IPS-18c (cell line): ENCODE results near the gene TLDC2.
A peak's percentile ranks its signal among the peaks of the same experiment; 100 is the strongest.
"Not testable (repeated sequence)": the region's sequence is repeated elsewhere in the genome, so short reads cannot be mapped to it uniquely, and the experiment has no call there.

ENCODE experiments used
- H3K4me3 ChIP-seq: 2 replicates; pipeline ENCODE4 v1.7.0; 2013; ENCODE audit warnings: low read depth, mild to moderate bottlenecking, low read length, moderate library complexity; ENCODE audit not compliant: insufficient read depth
- H3K9me3 ChIP-seq: one replicate; pipeline ENCODE4 v1.6.1; 2013; ENCODE audit warnings: mild to moderate bottlenecking, low read length, moderate library complexity; ENCODE audit not compliant: control insufficient read depth, insufficient read depth

Gene TLDC2

GRCh38 chr20:36875702-36876472 lies at the start of gene TLDC2:
TSS of gene TLDC2 (plus strand) at chr20:36876138. CDS start at chr20:36876175, 37 bp downstream.
- no peak within 1 kb of the TSS for H3K4me3 ChIP-seq
- H3K9me3 ChIP-seq, result no peaks in the 10 kb centered on the region

- no peak overlapping the region for H3K4me3 ChIP-seq
- peaks cover 2% of the 10 kb centered on the region for H3K9me3 ChIP-seq
Measured at GRCh38 chr20:36826554-36827244, 49.2 kb upstream of the TLDC2 start.

- H3K4me3 ChIP-seq, result no peak overlapping the region
- H3K9me3 ChIP-seq, result peaks cover 2% of the 10 kb centered on the region
Measured at GRCh38 chr20:36827541-36828279, 48.2 kb upstream of the TLDC2 start.

- Histone ChIP-seq H3K4me3 (no peak overlapping the region), H3K9me3 (peaks cover 2% of the 10 kb centered on the region)
Measured at GRCh38 chr20:36830791-36831691, 44.9 kb upstream of the TLDC2 start.

- Histone ChIP-seq H3K9me3 (peaks cover 2% of the 10 kb centered on the region), H3K4me3 (no peak overlapping the region)
Measured at GRCh38 chr20:36832791-36833190, 43.1 kb upstream of the TLDC2 start.

- Histone ChIP-seq H3K9me3 (peaks cover 2% of the 10 kb centered on the region), H3K4me3 (no peak overlapping the region)
Measured at GRCh38 chr20:36833275-36834020, 42.5 kb upstream of the TLDC2 start.

GRCh38 chr20:36835025-36835424 lies 40.9 kb upstream of the TLDC2 start:
- Histone ChIP-seq H3K4me3 (no peak overlapping the region), H3K9me3 (no peaks in the 10 kb centered on the region)

- no peaks in the 10 kb centered on the region for H3K9me3 ChIP-seq
- H3K4me3 ChIP-seq, result peak overlapping the region; percentile 28; the same call in 1 of the 2 replicates
Measured at GRCh38 chr20:36835453-36836198, 40.3 kb upstream of the TLDC2 start.

GRCh38 chr20:36836591-36837269 lies 39.2 kb upstream of the TLDC2 start:
- Histone ChIP-seq H3K9me3 (no peaks in the 10 kb centered on the region), H3K4me3 (no peak overlapping the region)

GRCh38 chr20:36838376-36838775 lies 37.6 kb upstream of the TLDC2 start:
- H3K4me3 ChIP-seq, result not testable (repeated sequence)

GRCh38 chr20:36839150-36839549 lies 36.8 kb upstream of the TLDC2 start:
- Histone ChIP-seq H3K9me3 (no peaks in the 10 kb centered on the region), H3K4me3 (no peak overlapping the region)

More at GRCh38 chr20:36838376-36838775, 37.6 kb upstream of the TLDC2 start:
- not testable (repeated sequence) for H3K9me3 ChIP-seq

GRCh38 chr20:36841030-36841429 lies 34.9 kb upstream of the TLDC2 start:
- not testable (repeated sequence) for H3K9me3 ChIP-seq, H3K4me3 ChIP-seq

- H3K4me3 ChIP-seq, result no peak overlapping the region
- H3K9me3 ChIP-seq, result no peaks in the 10 kb centered on the region
Measured at GRCh38 chr20:36845288-36845971, 30.5 kb upstream of the TLDC2 start.

- H3K9me3 ChIP-seq, result no peaks in the 10 kb centered on the region
- H3K4me3 ChIP-seq, result no peak overlapping the region
Measured at GRCh38 chr20:36847009-36847709, 28.8 kb upstream of the TLDC2 start.
